PC-9 (cell line): ENCODE data around the gene ANKLE1. TPM values are rescaled to one million over a fixed set of nuclear protein-coding genes. Genes with fewer than 3 reads are reported as not detected.
A peak's percentile ranks its signal among the peaks of the same experiment; 100 is the strongest.

Experiments
- BruUV-seq: library from RNA; stranded (reverse); fragments of 400-500 nt; replicated peaks from 2 replicates; lab custom pipeline; 2021; lab: Mats Ljungman, UMichigan
- CTCF ChIA-PET: fragments of 300-600 bp; sonication (Branson Sonifier 250); formaldehyde crosslinking; loops from one replicate; lab custom pipeline; 2022; ENCODE audit warnings: antibody characterized with exemption; lab: Charles Lee
- POLR2A ChIA-PET: fragments of 300-600 bp; sonication (Branson Sonifier 250); formaldehyde crosslinking; loops from one replicate; lab custom pipeline; 2022; ENCODE audit warnings: antibody characterized with exemption; ENCODE audit not compliant: unreplicated experiment; lab: Charles Lee
- DNase-seq, 2 experiments: peaks; one replicate each; pipeline versions ENCODE4 v3.0.0 to v3.0.0-alpha.2; 2015 to 2022; ENCODE audit warnings: mixed read lengths in 1 of 2
- H2AFZ ChIP-seq: fragments of 200-600 bp; sonication (generic); 2 replicates; pipeline ENCODE4 v1.8.1; 2017; ENCODE audit warnings: antibody characterized with exemption
- H3F3A ChIP-seq: fragments of 200-600 bp; sonication (generic); 2 replicates; pipeline ENCODE4 v1.8.1; 2017; ENCODE audit warnings: antibody characterized with exemption, mild to moderate bottlenecking, low read depth; ENCODE audit not compliant: insufficient read depth
- H3K27ac ChIP-seq: fragments of 200-600 bp; sonication (generic); 2 replicates; pipeline ENCODE4 v1.6.1; 2016; ENCODE audit warnings: mixed run types
- H3K27me3 ChIP-seq: fragments of 200-600 bp; sonication (generic); 2 replicates; pipeline ENCODE4 v1.6.1; 2016; ENCODE audit warnings: low read depth, mixed run types; ENCODE audit not compliant: insufficient read depth
- H3K36me3 ChIP-seq: fragments of 200-600 bp; sonication (generic); 2 replicates; pipeline ENCODE4 v1.6.1; 2016; ENCODE audit warnings: low read depth, mixed run types
- H3K4me1 ChIP-seq: fragments of 200-600 bp; sonication (generic); replicated peaks from 2 replicates; pipeline ENCODE4 v1.6.1; 2016; ENCODE audit warnings: mixed run types; ENCODE audit not compliant: insufficient read depth
- H3K4me2 ChIP-seq: fragments of 200-600 bp; sonication (generic); 2 replicates; pipeline ENCODE4 v1.6.1; 2017; ENCODE audit warnings: mixed run types
- H3K4me3 ChIP-seq: fragments of 200-600 bp; sonication (generic); 2 replicates; pipeline ENCODE4 v1.6.1; 2016; ENCODE audit warnings: mixed run types
- H3K79me2 ChIP-seq: fragments of 200-600 bp; sonication (generic); 2 replicates; pipeline ENCODE4 v1.6.1; 2017; ENCODE audit warnings: low read depth, mixed run types
- H3K9me2 ChIP-seq: fragments of 200-600 bp; sonication (generic); 2 replicates; pipeline ENCODE4 v1.8.1; 2017; ENCODE audit warnings: mild to moderate bottlenecking; ENCODE audit not compliant: insufficient read depth
- H3K9me3 ChIP-seq: fragments of 200-600 bp; sonication (generic); 2 replicates; pipeline ENCODE4 v1.8.1; 2016; ENCODE audit warnings: low read depth; ENCODE audit not compliant: insufficient read depth
- H4K20me1 ChIP-seq: fragments of 200-600 bp; sonication (generic); 2 replicates; pipeline ENCODE4 v1.8.1; 2017; ENCODE audit not compliant: insufficient read depth
- EZH2 ChIP-seq: fragments of 200-600 bp; sonication (generic); IDR thresholded peaks from 2 replicates; pipeline ENCODE4 v1.8.0; 2017; ENCODE audit warnings: antibody characterized with exemption, low read depth
- intact Hi-C: fragments of 100-400 bp; cut with micrococcal nuclease; formaldehyde crosslinking; loops from one replicate; pipeline ENCODE4 v1.10.0; 2022; ENCODE audit not compliant: unreplicated experiment
- total RNA-seq: library from RNA; stranded (reverse); gene quantifications from 2 replicates; pipeline ENCODE4 v1.2.3, GENCODE V29; 2021
- TF ChIP-seq, protein P1 (sequence below): fragments of 200-600 bp; sonication (generic); conservative IDR thresholded peaks from 2 replicates; pipeline ENCODE4 v1.6.1; 2017; ENCODE audit warnings: mixed run types, antibody characterized with exemption, mild to moderate bottlenecking, moderate library complexity

ANKLE1 gene
- total RNA-seq, 1 experiment from 2014 or later: 1.2 TPM

DNA sequence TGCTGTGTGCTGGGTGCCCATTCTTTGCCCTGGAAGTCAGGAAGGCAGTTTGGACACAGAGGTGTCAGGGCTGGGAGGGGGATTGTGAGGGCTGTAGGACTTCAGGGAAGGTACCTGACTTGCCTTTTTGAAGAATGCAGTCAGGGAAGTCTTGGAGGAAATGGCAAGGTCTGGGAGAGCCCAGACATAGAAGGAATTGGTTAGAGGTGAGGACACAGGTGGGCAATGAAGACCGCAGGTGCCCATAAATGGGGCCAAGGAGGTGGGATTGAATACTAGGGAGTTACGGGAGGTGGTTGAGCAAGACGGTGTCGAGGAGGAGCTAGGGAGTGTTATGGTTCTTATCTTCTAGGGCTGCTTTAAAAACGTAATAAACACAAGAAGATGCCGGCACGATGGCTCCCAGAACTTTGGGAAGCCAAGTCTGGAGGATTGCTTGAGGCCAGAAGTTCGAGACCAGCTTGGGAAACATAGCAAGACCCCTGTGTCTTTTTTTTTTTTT is 26.2 kb downstream of the ANKLE1 start:
- no peaks in the 10 kb centered on the region for H3K27me3 ChIP-seq
- DNase-seq: no peak
- CTCF ChIA-PET: no interaction called here
- TF ChIP-seq, protein P1, sequence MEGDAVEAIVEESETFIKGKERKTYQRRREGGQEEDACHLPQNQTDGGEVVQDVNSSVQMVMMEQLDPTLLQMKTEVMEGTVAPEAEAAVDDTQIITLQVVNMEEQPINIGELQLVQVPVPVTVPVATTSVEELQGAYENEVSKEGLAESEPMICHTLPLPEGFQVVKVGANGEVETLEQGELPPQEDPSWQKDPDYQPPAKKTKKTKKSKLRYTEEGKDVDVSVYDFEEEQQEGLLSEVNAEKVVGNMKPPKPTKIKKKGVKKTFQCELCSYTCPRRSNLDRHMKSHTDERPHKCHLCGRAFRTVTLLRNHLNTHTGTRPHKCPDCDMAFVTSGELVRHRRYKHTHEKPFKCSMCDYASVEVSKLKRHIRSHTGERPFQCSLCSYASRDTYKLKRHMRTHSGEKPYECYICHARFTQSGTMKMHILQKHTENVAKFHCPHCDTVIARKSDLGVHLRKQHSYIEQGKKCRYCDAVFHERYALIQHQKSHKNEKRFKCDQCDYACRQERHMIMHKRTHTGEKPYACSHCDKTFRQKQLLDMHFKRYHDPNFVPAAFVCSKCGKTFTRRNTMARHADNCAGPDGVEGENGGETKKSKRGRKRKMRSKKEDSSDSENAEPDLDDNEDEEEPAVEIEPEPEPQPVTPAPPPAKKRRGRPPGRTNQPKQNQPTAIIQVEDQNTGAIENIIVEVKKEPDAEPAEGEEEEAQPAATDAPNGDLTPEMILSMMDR: no peak
- TF ChIP-seq EZH2: no peak
- H3K9me3 ChIP-seq: no peaks in the 10 kb centered on the region
- no peak overlapping the region for H3K4me2 ChIP-seq
- POLR2A ChIA-PET: no interaction called here
- no peak overlapping the region for H3K4me3 ChIP-seq
- peaks cover 38% of the 10 kb centered on the region for H3F3A ChIP-seq
- no peaks in the 10 kb centered on the region for H3K36me3 ChIP-seq
- no peak overlapping the region for H3K27ac ChIP-seq
- BruUV-seq: no TSS peak
- peaks cover 54% of the 10 kb centered on the region for H3K79me2 ChIP-seq
- no peaks in the 10 kb centered on the region for H3K9me2 ChIP-seq
- H4K20me1 ChIP-seq: peaks cover 9% of the 10 kb centered on the region
- H2AFZ ChIP-seq: no peak overlapping the region
- H3K4me1 ChIP-seq: peaks cover 58% of the 10 kb centered on the region
- intact Hi-C loops: loop anchor here (5.0 to 10.0 kb wide), 2 partner anchors 593 to 624 kb away; partner anchors contain the start of genes CCDC124 and NWD1

DNA sequence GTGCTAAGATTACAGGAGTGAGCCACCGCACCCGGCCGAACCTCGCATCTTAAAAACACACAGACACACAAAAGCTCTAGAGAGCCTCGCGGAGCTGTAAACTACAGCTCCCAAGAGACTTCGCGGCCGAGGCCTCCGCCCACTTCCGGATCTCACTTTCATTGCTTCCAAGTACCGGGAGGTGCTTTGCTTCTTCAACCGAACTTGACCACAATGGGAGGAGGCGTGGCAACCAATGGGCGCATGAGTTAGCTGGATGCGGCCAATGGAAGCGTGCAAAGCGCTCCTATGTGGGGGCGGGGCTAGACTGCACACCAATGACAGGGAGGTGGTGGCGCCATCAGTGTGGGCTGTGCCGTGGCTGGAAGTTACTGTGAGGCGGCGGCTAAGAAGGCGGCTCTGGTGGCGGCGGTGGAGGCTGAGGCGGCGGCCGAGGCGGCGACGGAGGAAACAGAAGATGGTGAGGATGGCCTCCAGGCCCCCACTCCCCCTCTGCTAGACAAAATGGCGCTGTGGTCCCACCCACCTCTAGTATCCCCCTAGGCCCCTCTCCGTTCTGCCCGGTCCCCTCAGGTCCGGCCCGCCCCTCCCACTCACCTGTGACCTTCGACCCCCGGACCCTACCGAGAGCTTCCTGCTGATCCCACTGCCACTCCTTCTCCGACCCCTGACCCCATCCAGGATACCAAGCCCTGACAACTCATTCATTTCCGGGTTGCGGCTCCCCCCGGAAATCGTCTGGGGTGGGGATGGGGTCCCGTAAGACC is 27.7 kb downstream of the ANKLE1 start, which contains the start of gene DDA1:
Gene DDA1 (plus strand): TSS at position 366 of the 767 bp plus-strand sequence. CDS start 92 bp downstream, at position 458.
- H3F3A ChIP-seq: peaks cover 39% of the 10 kb centered on the region
- no peaks in the 10 kb centered on the region for H3K9me3 ChIP-seq
- no peak for TF ChIP-seq EZH2
- TF ChIP-seq, protein P1: no peak
- 0 out of 2 replicates have a peak, but pooled peaks cover 8% of the 10 kb centered on the region for H3K36me3 ChIP-seq
- peaks cover 50% of the 10 kb centered on the region for H3K4me1 ChIP-seq
- ChIA-PET POLR2A (interaction anchor here (0.5 to 1.2 kb wide), 11 partner anchors 8 to 1112 kb away, joined by 3 to 12 read pairs (median 5); partner anchors contain the start of genes ANO8, MVB12A and USE1), CTCF (interaction anchor here (0.5 to 1.0 kb wide), 3 partner anchors 54 to 550 kb away, joined by 3 to 11 read pairs (median 3); partner anchors contain the start of gene MVB12A)
- peak within 1 kb of the TSS; percentile 72 for H3K4me3 ChIP-seq
- H2AFZ ChIP-seq: peak within 1 kb of the TSS; percentile 63
- H3K4me2 ChIP-seq: peak within 1 kb of the TSS; percentile 85
- DNase-seq: peak; percentile 98 to 100
- BruUV-seq: no TSS peak
- H3K27ac ChIP-seq: peak within 1 kb of the TSS; percentile 51
- intact Hi-C loops: loop anchor here (1.0 to 10.0 kb wide), 3 partner anchors 28 to 623 kb away; partner anchors contain the start of genes CCDC124, GTPBP3 and NWD1
- no peaks in the 10 kb centered on the region for H3K9me2 ChIP-seq
- no peaks in the 10 kb centered on the region for H3K27me3 ChIP-seq
- H3K79me2 ChIP-seq: peaks cover 69% of the 10 kb centered on the region
- peaks cover 12% of the 10 kb centered on the region for H4K20me1 ChIP-seq

DNA sequence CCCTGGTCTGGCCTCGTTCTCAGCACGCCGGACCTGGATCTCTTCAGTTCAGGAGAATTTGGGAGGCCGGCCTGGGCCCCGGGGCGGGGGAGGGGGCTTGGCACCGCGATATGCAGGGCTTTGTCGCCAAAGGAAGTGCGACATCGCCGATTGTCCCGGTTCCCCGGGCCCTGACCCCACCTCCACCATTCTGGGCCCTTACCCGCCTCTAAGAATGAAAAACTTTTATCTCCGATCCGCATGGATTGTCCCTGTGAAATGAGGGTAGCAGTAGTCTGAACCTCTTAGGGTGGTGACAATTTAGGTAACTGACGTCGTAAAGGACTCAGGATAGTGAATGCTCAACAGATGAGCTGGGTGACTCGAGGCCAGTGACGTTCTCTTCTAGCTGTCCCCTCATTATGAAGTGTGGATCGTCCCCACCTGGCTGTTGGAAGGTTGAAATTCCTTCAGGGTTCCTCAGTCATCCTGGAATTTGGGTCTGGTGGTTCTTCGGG is 28.3 kb downstream of the ANKLE1 start:
- Histone ChIP-seq H3K27me3 (no peaks in the 10 kb centered on the region), H3F3A (peaks cover 39% of the 10 kb centered on the region), H4K20me1 (peaks cover 12% of the 10 kb centered on the region), H3K4me3 (peak overlapping the region; percentile 72), H2AFZ (peak overlapping the region; percentile 53; the same call in 1 of the 2 replicates), H3K36me3 (0 out of 2 replicates have a peak, but pooled peaks cover 15% of the 10 kb centered on the region), H3K4me2 (peak overlapping the region; percentile 85), H3K9me2 (no peaks in the 10 kb centered on the region), H3K9me3 (no peaks in the 10 kb centered on the region), H3K4me1 (peaks cover 44% of the 10 kb centered on the region), H3K27ac (peak overlapping the region; percentile 51), H3K79me2 (peaks cover 75% of the 10 kb centered on the region)
- TF ChIP-seq, protein P1: no peak
- TF ChIP-seq EZH2: no peak
- CTCF ChIA-PET: interaction anchor here (0.6 to 1.0 kb wide), 2 partner anchors 41 to 109 kb away, joined by 7 to 11 read pairs; partner anchors contain the start of gene MVB12A
- intact Hi-C loops: loop anchor here (1.0 to 10.0 kb wide), 3 partner anchors 27 to 622 kb away; partner anchors contain the start of genes CCDC124, GTPBP3 and NWD1
- no peak for DNase-seq
- POLR2A ChIA-PET: interaction anchor here (0.8 kb wide), 1 partner anchor 110 kb away, joined by 4 read pairs; no protein-coding TSS in a partner anchor
- no TSS peak for BruUV-seq
